ENCODE data around the gene AKAP6.

AKAP6 gene

DNA sequence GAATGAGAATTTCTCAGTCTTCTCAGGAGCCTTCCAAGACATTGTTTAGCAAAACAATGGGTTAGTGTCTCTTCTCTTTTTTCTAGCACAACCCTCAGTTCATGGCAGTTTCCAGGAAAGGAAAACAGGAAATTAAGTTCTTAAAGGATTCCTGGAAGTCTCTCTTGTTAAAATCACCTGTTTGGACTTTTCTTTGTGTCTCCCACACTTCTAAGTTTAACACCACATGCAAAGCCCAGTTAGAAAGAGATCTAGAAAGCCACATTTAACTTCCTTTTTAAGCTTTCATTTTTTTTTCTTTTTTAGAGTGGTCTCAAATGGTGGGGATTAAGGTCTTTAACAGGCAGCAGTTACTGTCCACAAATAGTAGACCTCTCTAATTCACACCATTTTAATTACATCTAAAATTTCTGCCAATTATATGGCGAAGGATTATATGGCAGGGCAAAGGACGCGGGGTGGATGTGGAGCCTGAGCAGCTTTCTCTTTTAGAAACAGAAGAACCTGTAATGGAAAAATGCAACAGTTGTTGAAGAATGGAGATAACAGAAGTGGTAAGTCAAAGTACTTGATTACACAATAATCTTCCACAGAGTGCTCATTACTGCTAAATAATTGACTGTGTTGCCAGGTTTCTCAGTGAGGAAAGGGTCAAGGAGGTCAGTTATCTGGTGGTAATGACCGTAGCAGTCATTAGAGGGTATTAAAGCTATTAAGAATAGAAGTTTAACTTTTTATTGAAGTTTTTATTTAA is 298.6 kb downstream of the AKAP6 start:
- DNase-seq (ENCODE audit: low read depth) = no peak

DNA sequence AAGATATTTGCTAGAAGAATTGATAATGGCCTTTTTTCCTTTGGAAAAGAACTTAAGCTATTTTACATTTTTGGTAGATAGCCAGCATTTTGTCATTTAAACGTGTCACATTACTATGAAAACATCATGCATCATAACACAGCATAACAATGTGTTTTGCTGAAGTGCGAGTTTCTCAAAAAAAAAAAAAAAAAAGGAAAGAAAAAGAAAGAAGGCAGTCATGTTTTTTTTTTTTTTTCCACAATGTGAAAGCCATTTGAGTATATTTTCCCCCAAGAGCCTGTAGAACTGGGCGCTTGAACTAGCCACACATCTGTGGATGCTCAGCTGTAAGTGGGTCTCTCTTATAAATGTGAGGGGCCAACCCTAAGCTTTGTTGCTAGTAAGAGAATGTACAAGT is 300.1 kb downstream of the AKAP6 start:
- no peak for DNase-seq (ENCODE audit: low read depth)

DNA sequence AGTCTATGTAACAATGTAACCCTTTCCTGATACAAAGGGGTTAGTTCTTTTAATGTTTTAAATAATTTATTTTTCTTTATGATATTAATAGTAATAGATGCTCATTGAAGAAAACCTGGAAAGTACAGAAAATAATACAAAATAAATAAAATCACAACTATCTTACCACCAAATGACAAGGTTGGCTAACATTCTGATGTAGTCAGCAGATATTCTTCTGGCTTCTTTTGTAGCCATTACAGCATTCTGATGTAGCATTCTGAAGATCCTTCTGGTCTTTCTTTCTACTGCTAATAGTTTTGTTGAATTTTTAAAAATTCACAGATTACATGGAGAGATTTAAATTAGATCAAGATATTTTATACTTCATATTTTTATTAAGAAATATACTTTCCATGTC is 301.6 kb downstream of the AKAP6 start:
- DNase-seq (ENCODE audit: low read depth) = no peak

DNA sequence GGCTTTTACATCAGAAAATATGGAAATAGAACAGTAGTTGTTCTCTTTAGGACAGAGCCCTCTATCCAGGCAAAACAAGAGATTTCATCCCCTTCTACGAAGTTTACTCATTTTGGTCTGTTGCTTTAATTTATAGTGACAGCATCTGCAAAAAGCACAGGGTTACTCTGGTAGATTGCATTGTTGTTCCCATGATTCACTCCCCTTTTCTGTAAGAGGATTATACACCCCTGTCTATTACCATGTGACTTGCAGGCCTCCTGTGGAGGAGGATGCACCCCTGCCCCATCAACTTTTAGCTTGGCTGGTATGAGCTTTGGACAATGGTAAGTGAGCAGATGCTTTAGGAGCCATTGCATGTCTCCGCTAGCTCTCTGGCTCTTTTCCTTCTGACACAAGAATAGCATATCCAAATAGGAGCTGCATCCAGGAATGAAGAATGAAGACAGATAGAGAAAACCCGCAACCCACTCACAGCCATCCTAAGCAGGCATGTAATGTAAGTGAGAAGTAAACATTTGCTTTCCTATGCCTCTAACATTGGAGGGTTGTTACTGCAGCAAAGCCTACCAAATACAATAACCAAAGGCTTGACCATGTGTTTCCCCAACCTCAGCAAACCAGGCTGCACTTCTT is 304.2 kb downstream of the AKAP6 start:
- no peak for DNase-seq (ENCODE audit: low read depth)

DNA sequence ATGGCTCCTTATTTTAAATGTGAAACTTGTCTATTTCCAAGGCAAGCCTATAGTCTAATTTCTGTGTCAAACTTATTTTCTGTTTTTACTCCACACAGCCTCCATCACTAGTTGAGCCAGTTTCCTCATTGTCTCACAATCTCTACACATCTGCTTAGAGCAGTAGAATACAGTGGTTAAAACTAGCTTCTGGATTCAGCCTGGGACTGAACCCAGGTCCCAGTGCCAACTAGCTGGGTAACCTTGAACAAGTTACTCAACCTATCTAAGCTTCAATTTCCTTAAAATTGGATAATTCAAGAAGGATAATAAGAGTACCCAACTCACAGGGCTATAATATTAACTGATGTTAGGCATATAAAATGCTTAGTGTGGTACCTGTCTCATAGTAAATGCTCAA is 304.8 kb downstream of the AKAP6 start:
- no peak for DNase-seq (ENCODE audit: low read depth)

DNA sequence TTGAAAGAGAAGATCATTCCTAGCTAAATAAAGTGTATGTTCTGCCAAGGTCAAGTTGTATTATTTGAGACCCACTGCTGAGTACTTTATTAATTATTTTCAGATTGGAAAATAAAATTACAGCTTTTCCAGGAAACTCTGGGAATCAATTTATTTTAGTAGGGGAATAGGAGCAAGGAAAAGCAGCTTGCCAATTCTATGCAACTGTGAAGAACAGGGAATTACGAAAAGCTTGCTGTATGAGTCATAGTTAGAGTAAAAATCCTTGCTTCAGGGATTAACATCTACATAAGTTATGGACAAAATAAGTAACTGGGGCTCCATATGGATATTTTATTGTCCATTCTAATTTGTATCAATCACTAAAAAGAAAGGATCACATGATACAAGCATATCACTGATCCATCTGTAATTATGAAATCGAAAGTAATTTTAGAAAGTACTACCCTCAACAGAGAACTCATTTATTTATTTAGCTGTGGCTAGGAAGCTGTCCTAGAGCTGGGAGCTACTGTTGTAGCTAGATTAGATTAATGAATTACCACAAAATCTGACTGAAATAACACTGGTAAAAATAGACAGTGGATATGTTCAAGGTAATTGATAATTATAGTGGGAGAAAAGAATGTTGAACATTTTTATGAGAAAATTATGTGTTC is 306.1 kb downstream of the AKAP6 start:
- peak; percentile 24 for DNase-seq (ENCODE audit: low read depth)

- no peak for DNase-seq (ENCODE audit: low read depth)
Observed at GRCh38 chr14:32637582-32637981, 308.5 kb downstream of the AKAP6 start.

GRCh38 chr14:32639208-32639607 is 310.1 kb downstream of the AKAP6 start:
- no peak for DNase-seq (ENCODE audit: low read depth)

- DNase-seq (ENCODE audit: low read depth) = no peak
Observed at GRCh38 chr14:32645551-32645950, 316.5 kb downstream of the AKAP6 start.

GRCh38 chr14:32648434-32648833 is 319.3 kb downstream of the AKAP6 start:
- DNase-seq (ENCODE audit: low read depth) = no peak

- no peak for DNase-seq (ENCODE audit: low read depth)
Observed at GRCh38 chr14:32650030-32650429, 320.9 kb downstream of the AKAP6 start.

- no peak for DNase-seq (ENCODE audit: low read depth)
Observed at GRCh38 chr14:32650665-32651064, 321.6 kb downstream of the AKAP6 start.

- no peak for DNase-seq (ENCODE audit: low read depth)
Observed at GRCh38 chr14:32654106-32654505, 325.0 kb downstream of the AKAP6 start.

- DNase-seq (ENCODE audit: low read depth) = no peak
Observed at GRCh38 chr14:32656601-32657000, 327.5 kb downstream of the AKAP6 start.

DNA sequence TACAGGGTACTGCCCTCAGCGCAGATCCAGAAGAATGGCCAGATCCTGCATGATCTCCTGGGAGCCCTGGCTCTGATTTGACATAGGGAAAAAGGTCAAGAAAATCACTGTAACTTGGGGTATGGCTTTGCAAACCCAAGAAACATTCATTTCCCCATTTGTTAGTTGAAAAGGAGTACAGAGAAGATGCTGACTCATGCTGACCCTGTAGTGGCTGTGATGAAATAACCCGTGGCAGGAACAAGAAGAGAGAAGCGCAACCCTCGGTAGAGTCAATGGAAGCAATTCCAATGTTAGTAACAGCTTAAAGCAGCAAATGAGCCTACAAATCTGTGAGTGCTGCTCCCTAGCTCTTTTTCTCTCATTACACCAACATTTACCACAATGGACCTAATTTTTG is 328.0 kb downstream of the AKAP6 start:
- peak; percentile 22 for DNase-seq (ENCODE audit: low read depth)

DNA sequence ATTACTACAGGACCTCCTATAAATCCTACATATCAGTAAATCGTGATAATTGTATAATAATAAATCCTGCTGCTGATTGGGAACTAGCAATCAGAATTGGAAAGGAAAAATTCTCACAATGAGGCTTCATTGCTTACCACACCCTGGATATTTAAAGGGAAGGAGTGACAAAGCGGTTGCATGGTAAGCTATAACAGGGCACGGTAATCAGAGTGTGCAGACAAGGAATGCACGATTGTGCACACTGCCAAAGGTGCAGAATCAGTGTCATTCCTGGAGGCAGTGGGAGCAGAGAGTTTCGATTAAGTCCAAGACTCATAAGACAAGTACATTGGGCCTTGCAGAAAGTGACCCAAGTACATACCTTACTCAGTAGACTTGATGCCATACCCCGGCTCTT is 332.1 kb downstream of the AKAP6 start:
- DNase-seq (ENCODE audit: low read depth) = no peak

DNA sequence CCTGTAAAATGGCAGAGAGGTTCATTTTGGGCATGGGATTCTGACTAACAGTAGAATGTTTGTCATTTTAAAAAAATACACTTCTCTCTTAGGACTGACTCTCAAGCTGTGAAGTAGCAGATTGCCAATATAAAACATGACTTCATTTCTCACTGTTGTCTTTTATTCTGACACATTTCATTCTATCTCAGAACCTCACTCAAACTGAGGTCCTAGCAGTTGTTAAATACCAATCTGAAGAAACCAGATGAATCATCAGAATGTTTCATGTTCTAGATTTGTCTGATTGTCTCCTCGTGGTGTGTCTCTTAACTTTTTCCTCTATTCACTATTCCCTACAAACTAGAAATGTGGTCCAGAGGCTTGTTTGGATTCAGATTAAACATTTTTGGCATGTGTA is 333.1 kb downstream of the AKAP6 start:
- no peak for DNase-seq (ENCODE audit: low read depth)

DNA sequence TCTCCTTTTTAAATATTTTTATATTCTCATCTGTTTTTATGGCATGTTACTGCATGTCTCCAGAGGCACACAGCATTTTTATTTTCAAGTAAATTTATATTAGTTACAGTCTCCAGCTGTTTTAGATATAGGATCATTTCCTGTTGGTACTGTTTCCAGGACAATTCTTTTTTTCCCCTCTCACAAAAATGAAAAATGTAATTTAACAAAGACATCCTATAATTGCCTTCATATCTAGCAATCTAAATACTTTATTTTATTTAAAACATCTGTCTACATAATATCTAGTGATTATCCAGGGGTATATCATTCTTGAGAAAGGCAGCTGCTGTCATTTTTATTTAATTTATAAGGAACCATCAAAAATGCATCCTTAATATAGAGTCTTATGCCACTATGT is 337.2 kb downstream of the AKAP6 start:
- no peak for DNase-seq (ENCODE audit: low read depth)

- DNase-seq (ENCODE audit: low read depth) = no peak
Observed at GRCh38 chr14:32667287-32667686, 338.2 kb downstream of the AKAP6 start.

DNA sequence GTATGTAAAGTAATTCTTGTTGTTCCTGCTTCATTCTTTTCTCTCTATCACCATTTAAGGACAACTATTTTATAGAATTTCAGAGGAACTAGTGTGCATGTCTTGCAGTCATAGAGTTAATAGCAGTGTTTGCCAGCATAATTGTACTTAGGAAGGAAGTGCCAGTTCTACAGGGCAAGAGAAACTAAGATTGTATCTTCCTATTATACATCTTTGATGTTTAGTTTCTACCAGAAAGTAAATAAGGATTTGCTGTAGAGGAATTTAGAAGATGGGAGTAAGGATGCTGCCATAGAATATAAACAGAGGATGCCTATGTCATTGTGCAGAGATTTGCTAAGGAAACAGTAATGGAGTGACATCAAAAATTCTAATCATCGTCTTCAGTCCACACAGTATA is 338.7 kb downstream of the AKAP6 start:
- DNase-seq (ENCODE audit: low read depth) = no peak

DNA sequence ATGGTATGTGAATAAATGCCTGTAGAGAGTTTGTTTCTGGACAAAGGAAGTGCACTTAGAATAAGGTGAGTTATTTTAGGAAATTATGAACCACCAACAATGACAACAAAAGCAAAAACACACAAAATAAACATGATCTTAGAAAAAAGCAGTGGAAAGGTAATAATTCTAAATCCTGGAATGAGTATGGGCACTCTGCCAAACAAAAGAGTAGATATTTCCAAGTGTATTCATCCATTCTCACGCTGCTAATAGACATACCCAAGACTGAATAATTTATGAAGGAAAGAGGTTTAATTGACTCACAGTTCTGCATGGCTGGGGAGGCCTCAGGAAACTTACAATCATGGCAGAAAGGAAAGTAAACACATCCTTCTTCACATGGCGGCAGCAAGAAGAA is 340.3 kb downstream of the AKAP6 start:
- no peak for DNase-seq (ENCODE audit: low read depth)

GRCh38 chr14:32675433-32675832 is 346.3 kb downstream of the AKAP6 start:
- no peak for DNase-seq (ENCODE audit: low read depth)

DNA sequence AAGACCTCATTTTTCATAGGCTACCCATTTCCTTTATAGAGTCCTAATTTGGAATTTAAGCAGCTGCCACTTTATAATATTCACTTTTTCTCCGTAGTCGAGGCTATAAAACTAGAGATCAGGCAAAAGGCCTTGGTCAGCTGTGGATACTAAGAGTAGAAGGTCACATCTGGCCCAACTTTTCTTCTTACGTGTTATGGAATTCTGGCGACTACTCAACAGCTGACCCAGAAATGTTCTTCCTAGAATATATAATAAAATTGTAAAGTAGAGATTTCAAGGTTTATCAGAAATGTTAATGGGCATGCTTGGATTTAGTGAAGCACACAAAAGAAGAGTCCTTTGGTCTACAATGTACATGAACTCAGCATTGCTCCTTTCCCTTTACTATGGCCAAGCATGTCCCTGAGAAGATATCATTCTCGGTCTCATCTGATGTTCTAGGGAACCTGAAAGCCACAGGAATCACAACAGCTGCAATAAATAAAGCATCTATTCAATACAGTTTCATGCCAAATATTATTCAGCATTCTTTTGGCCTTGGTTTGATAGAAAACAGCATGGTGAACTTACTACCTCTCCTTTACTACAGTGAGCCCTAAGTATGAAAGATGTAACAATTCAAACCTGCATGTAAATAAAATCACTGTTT is 348.2 kb downstream of the AKAP6 start:
- DNase-seq (ENCODE audit: low read depth) = no peak

Measured in HS-5 (cell line).